ENCODE measurements around the gene NUBP2. TPM values are rescaled to one million over a fixed set of nuclear protein-coding genes. Genes with fewer than 3 reads are reported as not detected.

NUBP2 gene
- total and polyA plus RNA-seq, 2 donors (not counting 1 experiment from before 2014, with no cell fraction given), result 13.5 to 43.6 TPM

DNA sequence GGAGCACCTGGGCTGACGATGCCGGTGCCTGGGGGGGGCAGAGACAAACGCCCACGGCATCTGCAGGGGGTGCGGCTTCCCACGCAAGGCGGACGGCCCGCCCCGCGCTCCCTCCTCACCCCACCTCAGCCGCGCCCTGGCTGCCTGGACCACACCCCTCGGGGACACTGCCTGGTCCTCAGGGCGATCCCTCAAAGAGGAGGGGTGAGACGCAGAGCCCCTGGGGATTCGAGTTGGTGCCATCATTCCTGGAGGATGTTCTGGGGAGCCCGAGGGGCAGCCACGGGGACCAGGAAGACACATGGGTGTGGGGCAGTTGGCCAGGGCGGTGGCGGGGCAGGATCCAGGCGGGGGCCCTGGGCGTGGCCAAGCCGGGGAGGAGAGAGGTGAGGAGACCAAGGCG lies 6.9 kb downstream of the NUBP2 start:
- H3K36me3 ChIP-seq (ENCODE audit: control insufficient read depth, insufficient read depth, low read length), result peaks cover 20% of the 10 kb centered on the region
- peaks cover 21% of the 10 kb centered on the region for H3K79me2 ChIP-seq (ENCODE audit: control insufficient read depth, insufficient read depth, low read length)
- H3K27me3 ChIP-seq (ENCODE audit: control insufficient read depth, insufficient read depth, low read length), result no peaks in the 10 kb centered on the region
- H4K20me1 ChIP-seq (ENCODE audit: control insufficient read depth, extremely low read depth, insufficient read depth, low read length), result no peaks in the 10 kb centered on the region
- H3K27ac ChIP-seq (ENCODE audit: insufficient read depth, low read length), result no peak overlapping the region
- H3K9ac ChIP-seq (ENCODE audit: insufficient read depth, low read length), result no peak overlapping the region
- no peak overlapping the region for H3K4me2 ChIP-seq (ENCODE audit: extremely low read depth, insufficient read depth, low read length)
- H3K4me1 ChIP-seq (ENCODE audit: control insufficient read depth, extremely low read depth, insufficient read depth, low read length), result no peaks in the 10 kb centered on the region
- H2AFZ ChIP-seq (ENCODE audit: low read length), result no peak overlapping the region
- H3K4me3 ChIP-seq (replicated peaks in 1 of 4; ENCODE audit: control extremely low read depth in 1 of 4, insufficient read depth in 1 of 4, low read depth in 3 of 4, low read length in 4 of 4), result no peak overlapping the region
- no peaks in the 10 kb centered on the region for H3K9me3 ChIP-seq (ENCODE audit: control insufficient read depth, insufficient read depth, low read depth, low read length)
- DNase-seq (ENCODE audit: low read depth in 2 of 2), result no peak
- TF ChIP-seq, protein P1, sequence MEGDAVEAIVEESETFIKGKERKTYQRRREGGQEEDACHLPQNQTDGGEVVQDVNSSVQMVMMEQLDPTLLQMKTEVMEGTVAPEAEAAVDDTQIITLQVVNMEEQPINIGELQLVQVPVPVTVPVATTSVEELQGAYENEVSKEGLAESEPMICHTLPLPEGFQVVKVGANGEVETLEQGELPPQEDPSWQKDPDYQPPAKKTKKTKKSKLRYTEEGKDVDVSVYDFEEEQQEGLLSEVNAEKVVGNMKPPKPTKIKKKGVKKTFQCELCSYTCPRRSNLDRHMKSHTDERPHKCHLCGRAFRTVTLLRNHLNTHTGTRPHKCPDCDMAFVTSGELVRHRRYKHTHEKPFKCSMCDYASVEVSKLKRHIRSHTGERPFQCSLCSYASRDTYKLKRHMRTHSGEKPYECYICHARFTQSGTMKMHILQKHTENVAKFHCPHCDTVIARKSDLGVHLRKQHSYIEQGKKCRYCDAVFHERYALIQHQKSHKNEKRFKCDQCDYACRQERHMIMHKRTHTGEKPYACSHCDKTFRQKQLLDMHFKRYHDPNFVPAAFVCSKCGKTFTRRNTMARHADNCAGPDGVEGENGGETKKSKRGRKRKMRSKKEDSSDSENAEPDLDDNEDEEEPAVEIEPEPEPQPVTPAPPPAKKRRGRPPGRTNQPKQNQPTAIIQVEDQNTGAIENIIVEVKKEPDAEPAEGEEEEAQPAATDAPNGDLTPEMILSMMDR (conservative IDR thresholded peaks at IDR 0.05 in 1 of 2, IDR thresholded peaks at IDR 0.05 in 1 of 2; ENCODE audit: low read depth in 1 of 2, low read length in 2 of 2), result no peak
- no peak for TF ChIP-seq EZH2 (IDR thresholded peaks at IDR 0.05; ENCODE audit: low read length, missing control alignments)

DNA sequence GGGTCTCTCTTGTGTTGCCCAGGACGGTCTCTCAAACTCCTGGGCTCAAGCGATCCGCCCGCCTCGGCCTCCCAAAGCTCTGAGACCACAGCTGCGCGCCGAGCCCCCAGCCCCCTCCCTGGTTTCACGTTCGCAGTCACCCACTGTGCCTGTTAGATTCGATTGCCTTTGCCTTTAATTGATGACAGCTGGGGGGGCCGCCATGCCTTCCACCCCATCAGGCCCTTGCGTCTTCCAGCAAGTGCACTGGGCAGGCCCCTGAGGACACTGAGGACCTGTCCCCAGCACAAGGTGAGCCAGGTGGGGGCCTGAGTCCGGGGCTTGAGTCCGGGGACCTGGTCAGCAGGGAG lies 7.5 kb downstream of the NUBP2 start:
- Histone ChIP-seq H3K9me3 (ENCODE audit: control insufficient read depth, insufficient read depth, low read depth, low read length) (no peaks in the 10 kb centered on the region), H3K36me3 (ENCODE audit: control insufficient read depth, insufficient read depth, low read length) (peaks cover 20% of the 10 kb centered on the region), H3K4me1 (ENCODE audit: control insufficient read depth, extremely low read depth, insufficient read depth, low read length) (no peaks in the 10 kb centered on the region), H3K9ac (ENCODE audit: insufficient read depth, low read length) (no peak overlapping the region), H4K20me1 (ENCODE audit: control insufficient read depth, extremely low read depth, insufficient read depth, low read length) (no peaks in the 10 kb centered on the region), H2AFZ (ENCODE audit: low read length) (no peak overlapping the region), H3K27ac (ENCODE audit: insufficient read depth, low read length) (no peak overlapping the region), H3K4me3 (replicated peaks in 1 of 4; ENCODE audit: control extremely low read depth in 1 of 4, insufficient read depth in 1 of 4, low read depth in 3 of 4, low read length in 4 of 4) (no peak overlapping the region), H3K4me2 (ENCODE audit: extremely low read depth, insufficient read depth, low read length) (no peak overlapping the region), H3K79me2 (ENCODE audit: control insufficient read depth, insufficient read depth, low read length) (peaks cover 16% of the 10 kb centered on the region), H3K27me3 (ENCODE audit: control insufficient read depth, insufficient read depth, low read length) (no peaks in the 10 kb centered on the region)
- TF ChIP-seq, protein P1 (conservative IDR thresholded peaks at IDR 0.05 in 1 of 2, IDR thresholded peaks at IDR 0.05 in 1 of 2; ENCODE audit: low read depth in 1 of 2, low read length in 2 of 2), result no peak
- no peak for TF ChIP-seq EZH2 (IDR thresholded peaks at IDR 0.05; ENCODE audit: low read length, missing control alignments)
- no peak for DNase-seq (ENCODE audit: low read depth in 2 of 2)

DNA sequence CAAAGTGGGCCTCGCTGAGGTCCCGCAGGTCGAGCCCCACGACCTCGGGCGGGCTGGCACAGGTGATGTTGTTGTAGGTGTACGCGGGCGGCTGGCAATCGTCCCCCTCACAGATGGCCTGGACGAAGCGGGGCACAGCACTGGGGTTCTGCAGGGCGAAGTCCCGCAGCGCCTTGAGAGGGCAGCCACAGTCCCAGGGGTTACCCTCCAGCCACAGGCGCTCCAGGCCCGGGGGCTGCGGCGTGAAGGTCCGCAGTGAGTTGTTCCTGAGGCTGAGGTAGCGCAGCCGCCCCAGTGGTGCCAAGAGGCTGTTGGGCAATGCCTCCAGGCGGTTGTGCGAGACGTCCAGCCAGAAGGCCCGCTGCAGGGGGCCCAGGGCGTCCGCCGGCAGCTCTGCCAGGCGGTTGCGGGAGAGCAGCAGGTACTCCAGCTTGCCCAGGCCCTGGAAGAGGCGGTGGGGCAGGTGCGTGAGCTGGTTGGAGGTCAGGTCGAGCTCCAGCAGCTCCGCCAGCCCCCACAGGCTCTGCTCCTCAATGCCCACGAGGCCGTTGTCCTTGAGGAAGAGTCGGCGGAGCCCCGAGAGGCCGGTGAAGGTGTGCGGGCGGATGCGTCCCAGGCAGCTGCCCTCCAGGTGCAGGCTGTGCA lies 8.0 kb downstream of the NUBP2 start:
- no peak for DNase-seq (ENCODE audit: low read depth in 2 of 2)
- Histone ChIP-seq H2AFZ (ENCODE audit: low read length) (no peak overlapping the region), H4K20me1 (ENCODE audit: control insufficient read depth, extremely low read depth, insufficient read depth, low read length) (no peaks in the 10 kb centered on the region), H3K4me3 (replicated peaks in 1 of 4; ENCODE audit: control extremely low read depth in 1 of 4, insufficient read depth in 1 of 4, low read depth in 3 of 4, low read length in 4 of 4) (no peak overlapping the region), H3K27ac (ENCODE audit: insufficient read depth, low read length) (no peak overlapping the region), H3K27me3 (ENCODE audit: control insufficient read depth, insufficient read depth, low read length) (no peaks in the 10 kb centered on the region), H3K4me1 (ENCODE audit: control insufficient read depth, extremely low read depth, insufficient read depth, low read length) (no peaks in the 10 kb centered on the region), H3K9ac (ENCODE audit: insufficient read depth, low read length) (no peak overlapping the region), H3K4me2 (ENCODE audit: extremely low read depth, insufficient read depth, low read length) (no peak overlapping the region), H3K9me3 (ENCODE audit: control insufficient read depth, insufficient read depth, low read depth, low read length) (no peaks in the 10 kb centered on the region), H3K36me3 (ENCODE audit: control insufficient read depth, insufficient read depth, low read length) (peaks cover 20% of the 10 kb centered on the region), H3K79me2 (ENCODE audit: control insufficient read depth, insufficient read depth, low read length) (peaks cover 11% of the 10 kb centered on the region)
- TF ChIP-seq, protein P1 (conservative IDR thresholded peaks at IDR 0.05 in 1 of 2, IDR thresholded peaks at IDR 0.05 in 1 of 2; ENCODE audit: low read depth in 1 of 2, low read length in 2 of 2), result no peak
- no peak for TF ChIP-seq EZH2 (IDR thresholded peaks at IDR 0.05; ENCODE audit: low read length, missing control alignments)

All from fibroblast of lung (primary cell).